Chondrocyte (in vitro differentiated cells): Measurements from ENCODE around the gene APBB2. TPM values are rescaled to one million over a fixed set of nuclear protein-coding genes. Genes with fewer than 3 reads are reported as not detected.

Experiments
- DNase-seq: peaks from one replicate; pipeline ENCODE4 v3.0.0; 2021; ENCODE audit warnings: mixed read lengths, low spot score
- H3K27ac Mint-ChIP-seq: one replicate; pipeline ENCODE4 v1.8.0; 2021; ENCODE audit warnings: mild to moderate bottlenecking, moderate library complexity, mixed read lengths; ENCODE audit not compliant: unreplicated experiment
- H3K27me3 Mint-ChIP-seq: 2 replicates; pipeline ENCODE4 v1.8.0; 2021; ENCODE audit warnings: low read depth, mixed read lengths
- H3K36me3 Mint-ChIP-seq: 2 replicates; pipeline ENCODE4 v1.8.0; 2021; ENCODE audit warnings: low read depth, mixed read lengths
- H3K4me1 Mint-ChIP-seq: 2 replicates; pipeline ENCODE4 v1.8.0; 2021; ENCODE audit warnings: low read depth, mild to moderate bottlenecking, mixed read lengths
- H3K4me3 Mint-ChIP-seq: one replicate; pipeline ENCODE4 v1.8.0; 2021; ENCODE audit warnings: mild to moderate bottlenecking, moderate library complexity, mixed read lengths; ENCODE audit not compliant: unreplicated experiment
- H3K9me3 Mint-ChIP-seq: 2 replicates; pipeline ENCODE4 v1.8.0; 2021; ENCODE audit warnings: low read depth, mixed read lengths
- CTCF ChIP-seq: fragments of 200-600 bp; sonication (generic); IDR thresholded peaks from 2 replicates; pipeline ENCODE4 v1.5.0; 2021; ENCODE audit warnings: antibody characterized with exemption, mild to moderate bottlenecking, moderate library complexity
- total RNA-seq: library from RNA; stranded (reverse); gene quantifications from 3 replicates; pipeline ENCODE4 v1.2.1, GENCODE V29; 2021

APBB2 gene
- total RNA-seq, 1 donor from 2014 or later = 119 TPM

- no peak for TF ChIP-seq CTCF
- Mint-ChIP-seq H3K9me3 (no peaks in the 10 kb centered on the region), H3K4me1 (peaks cover 93% of the 10 kb centered on the region), H3K36me3 (peaks cover 1% of the 10 kb centered on the region), H3K27ac (peak overlapping the region; percentile 88), H3K27me3 (no peaks in the 10 kb centered on the region), H3K4me3 (no peak overlapping the region)
- DNase-seq = no peak
These were observed 12.0 kb downstream of the APBB2 start for GRCh38 chr4:41202356-41202755.

GRCh38 chr4:41200486-41201017, 13.8 kb downstream of the APBB2 start:
- no peak overlapping the region for H3K4me3 Mint-ChIP-seq
- peaks cover 93% of the 10 kb centered on the region for H3K4me1 Mint-ChIP-seq
- H3K36me3 Mint-ChIP-seq = no peaks in the 10 kb centered on the region
- no peaks in the 10 kb centered on the region for H3K9me3 Mint-ChIP-seq
- H3K27me3 Mint-ChIP-seq = no peaks in the 10 kb centered on the region
- TF ChIP-seq CTCF = peak; percentile 68
- H3K27ac Mint-ChIP-seq = peak overlapping the region; percentile 14
- no peak for DNase-seq

- no peak for DNase-seq
- no peaks in the 10 kb centered on the region for H3K27me3 Mint-ChIP-seq
- no peaks in the 10 kb centered on the region for H3K9me3 Mint-ChIP-seq
- H3K4me3 Mint-ChIP-seq = no peak overlapping the region
- H3K27ac Mint-ChIP-seq = peak overlapping the region; percentile 47
- no peaks in the 10 kb centered on the region for H3K36me3 Mint-ChIP-seq
- TF ChIP-seq CTCF = no peak
- H3K4me1 Mint-ChIP-seq = peaks cover 93% of the 10 kb centered on the region
These were observed 14.6 kb downstream of the APBB2 start for GRCh38 chr4:41199788-41200187.

- no peak for DNase-seq
- no peaks in the 10 kb centered on the region for H3K27me3 Mint-ChIP-seq
- peaks cover 85% of the 10 kb centered on the region for H3K4me1 Mint-ChIP-seq
- peak overlapping the region; percentile 42 for H3K27ac Mint-ChIP-seq
- TF ChIP-seq CTCF = no peak
- H3K4me3 Mint-ChIP-seq = no peak overlapping the region
- no peaks in the 10 kb centered on the region for H3K36me3 Mint-ChIP-seq
- H3K9me3 Mint-ChIP-seq = no peaks in the 10 kb centered on the region
These were observed 16.3 kb downstream of the APBB2 start for GRCh38 chr4:41197996-41198395.

GRCh38 chr4:41197495-41197894, 16.8 kb downstream of the APBB2 start:
- no peak for DNase-seq
- H3K9me3 Mint-ChIP-seq = no peaks in the 10 kb centered on the region
- TF ChIP-seq CTCF = no peak
- H3K4me1 Mint-ChIP-seq = peaks cover 81% of the 10 kb centered on the region
- no peaks in the 10 kb centered on the region for H3K27me3 Mint-ChIP-seq
- no peaks in the 10 kb centered on the region for H3K36me3 Mint-ChIP-seq
- no peak overlapping the region for H3K4me3 Mint-ChIP-seq
- no peak overlapping the region for H3K27ac Mint-ChIP-seq
